Stimulated activated CD4-positive, alpha-beta T cell treated with anti-CD3 and anti-CD28 coated beads, Interleukin-12 subunit alpha, Interleukin-12 subunit beta, amount 100 ng/mL, for 24 hours (primary cell): ENCODE measurements around the gene SLC41A3.
"Not testable (repeated sequence)": the region's sequence is repeated elsewhere in the genome, so short reads cannot be mapped to it uniquely, and the experiment has no call there.

Source experiments
- DNase-seq, 2 experiments: peaks; one replicate each; pipeline ENCODE4 v3.0.0-alpha.2; 2020; ENCODE audit warnings: low read depth in 2 of 2

SLC41A3 gene

GRCh38 chr3:126003447-126004190, 80.3 kb downstream of the SLC41A3 start:
- DNase-seq = no peak

- no peak for DNase-seq
These were observed 81.7 kb downstream of the SLC41A3 start for GRCh38 chr3:126002189-126002588.

- not testable (repeated sequence) for DNase-seq
These were observed 87.2 kb downstream of the SLC41A3 start for GRCh38 chr3:125996751-125997150.

- peak; percentile 53 to 74 for DNase-seq
These were observed 93.5 kb downstream of the SLC41A3 start for GRCh38 chr3:125990253-125990970.

GRCh38 chr3:125984951-125985350, 99.0 kb downstream of the SLC41A3 start:
- not testable (repeated sequence) for DNase-seq

- DNase-seq = not testable (repeated sequence)
These were observed 106.8 kb downstream of the SLC41A3 start for GRCh38 chr3:125977104-125977503.

- DNase-seq = not testable (repeated sequence)
These were observed 107.9 kb downstream of the SLC41A3 start for GRCh38 chr3:125976003-125976390.

- not testable (repeated sequence) for DNase-seq
These were observed 108.5 kb downstream of the SLC41A3 start for GRCh38 chr3:125975245-125976002.

- not testable (repeated sequence) for DNase-seq
These were observed 111.7 kb downstream of the SLC41A3 start for GRCh38 chr3:125971997-125972944.

- DNase-seq = not testable (repeated sequence)
These were observed 115.0 kb downstream of the SLC41A3 start, which contains the start of gene ROPN1B for GRCh38 chr3:125968701-125969592. ROPN1B (plus strand) TSS chr3:125969178; CDS start chr3:125972055, 2,877 bp downstream.

- DNase-seq = not testable (repeated sequence)
These were observed 115.8 kb downstream of the SLC41A3 start for GRCh38 chr3:125968121-125968520.

- DNase-seq = no peak
These were observed 116.8 kb downstream of the SLC41A3 start for GRCh38 chr3:125967156-125967555.

GRCh38 chr3:125965505-125965904, 118.4 kb downstream of the SLC41A3 start:
- no peak for DNase-seq

- DNase-seq = not testable (repeated sequence)
These were observed 120.1 kb downstream of the SLC41A3 start for GRCh38 chr3:125963834-125964233.

GRCh38 chr3:125961289-125961589, 122.7 kb downstream of the SLC41A3 start:
- DNase-seq = no peak

- no peak for DNase-seq
These were observed 123.3 kb downstream of the SLC41A3 start for GRCh38 chr3:125960456-125961288.

- DNase-seq = no peak
These were observed 123.9 kb downstream of the SLC41A3 start for GRCh38 chr3:125960066-125960424.

- no peak for DNase-seq
These were observed 124.4 kb downstream of the SLC41A3 start for GRCh38 chr3:125959317-125960065.
